ENCODE measurements around the gene SLC35F1. TPM values are rescaled to one million over a fixed set of nuclear protein-coding genes. Genes with fewer than 3 reads are reported as not detected.

Gene SLC35F1
- total RNA-seq, 1 donor from 2014 or later, result not detected

GRCh38 chr6:117928833-117929232 lies 21.8 kb downstream of the SLC35F1 start:
- DNase-seq (ENCODE audit: low spot score in 2 of 2), result no peak
- no peaks in the 10 kb centered on the region for H3K9me3 ChIP-seq
- H3K4me1 ChIP-seq, result no peaks in the 10 kb centered on the region
- H3K27me3 ChIP-seq, result no peaks in the 10 kb centered on the region
- H3K36me3 ChIP-seq, result no peaks in the 10 kb centered on the region
- TF ChIP-seq, protein P1, sequence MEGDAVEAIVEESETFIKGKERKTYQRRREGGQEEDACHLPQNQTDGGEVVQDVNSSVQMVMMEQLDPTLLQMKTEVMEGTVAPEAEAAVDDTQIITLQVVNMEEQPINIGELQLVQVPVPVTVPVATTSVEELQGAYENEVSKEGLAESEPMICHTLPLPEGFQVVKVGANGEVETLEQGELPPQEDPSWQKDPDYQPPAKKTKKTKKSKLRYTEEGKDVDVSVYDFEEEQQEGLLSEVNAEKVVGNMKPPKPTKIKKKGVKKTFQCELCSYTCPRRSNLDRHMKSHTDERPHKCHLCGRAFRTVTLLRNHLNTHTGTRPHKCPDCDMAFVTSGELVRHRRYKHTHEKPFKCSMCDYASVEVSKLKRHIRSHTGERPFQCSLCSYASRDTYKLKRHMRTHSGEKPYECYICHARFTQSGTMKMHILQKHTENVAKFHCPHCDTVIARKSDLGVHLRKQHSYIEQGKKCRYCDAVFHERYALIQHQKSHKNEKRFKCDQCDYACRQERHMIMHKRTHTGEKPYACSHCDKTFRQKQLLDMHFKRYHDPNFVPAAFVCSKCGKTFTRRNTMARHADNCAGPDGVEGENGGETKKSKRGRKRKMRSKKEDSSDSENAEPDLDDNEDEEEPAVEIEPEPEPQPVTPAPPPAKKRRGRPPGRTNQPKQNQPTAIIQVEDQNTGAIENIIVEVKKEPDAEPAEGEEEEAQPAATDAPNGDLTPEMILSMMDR (IDR thresholded peaks at IDR 0.05), result no peak
- no peak overlapping the region for H3K4me3 ChIP-seq
- intact Hi-C loops (cut with DNase I), result no loop called here
- H3K27ac ChIP-seq, result no peak overlapping the region

- DNase-seq (ENCODE audit: low spot score in 2 of 2), result no peak
- intact Hi-C loops (cut with DNase I), result no loop called here
- no peaks in the 10 kb centered on the region for H3K4me1 ChIP-seq
- H3K9me3 ChIP-seq, result no peaks in the 10 kb centered on the region
- H3K36me3 ChIP-seq, result no peaks in the 10 kb centered on the region
- TF ChIP-seq, protein P1 (IDR thresholded peaks at IDR 0.05), result no peak
- no peak overlapping the region for H3K4me3 ChIP-seq
- no peaks in the 10 kb centered on the region for H3K27me3 ChIP-seq
- H3K27ac ChIP-seq, result no peak overlapping the region
Measured at GRCh38 chr6:117929501-117929900, 22.4 kb downstream of the SLC35F1 start.

DNA sequence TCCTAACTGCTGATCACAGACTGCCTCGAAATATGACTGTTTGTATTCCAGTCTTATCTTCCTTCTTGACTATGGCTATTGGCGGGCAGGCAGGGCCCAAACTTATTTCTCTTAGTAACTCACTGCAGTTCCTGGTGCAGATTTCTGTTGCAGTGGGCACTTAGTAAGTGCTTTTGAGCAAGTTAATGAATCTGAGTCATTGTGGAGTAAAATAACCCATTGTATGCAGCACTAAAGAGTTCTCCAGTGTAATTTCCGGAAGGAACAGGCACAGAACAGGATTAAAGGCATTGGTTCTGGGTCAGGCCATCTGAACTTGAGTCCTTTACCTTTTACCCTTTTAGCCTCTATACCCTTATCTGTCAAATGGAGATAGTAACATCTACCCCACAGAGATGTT lies 23.6 kb downstream of the SLC35F1 start:
- DNase-seq (ENCODE audit: low spot score in 2 of 2), result no peak
- TF ChIP-seq, protein P1 (IDR thresholded peaks at IDR 0.05), result no peak
- intact Hi-C loops (cut with DNase I), result no loop called here
- Histone ChIP-seq H3K36me3 (no peaks in the 10 kb centered on the region), H3K4me1 (no peaks in the 10 kb centered on the region), H3K27ac (no peak overlapping the region), H3K4me3 (no peak overlapping the region), H3K9me3 (no peaks in the 10 kb centered on the region), H3K27me3 (no peaks in the 10 kb centered on the region)

GRCh38 chr6:117932001-117932400 lies 24.9 kb downstream of the SLC35F1 start:
- Histone ChIP-seq H3K4me3 (no peak overlapping the region), H3K4me1 (no peaks in the 10 kb centered on the region), H3K27ac (no peak overlapping the region), H3K9me3 (no peaks in the 10 kb centered on the region), H3K27me3 (no peaks in the 10 kb centered on the region), H3K36me3 (no peaks in the 10 kb centered on the region)
- TF ChIP-seq, protein P1 (IDR thresholded peaks at IDR 0.05), result no peak
- DNase-seq (ENCODE audit: low spot score in 2 of 2), result no peak
- intact Hi-C loops (cut with DNase I), result no loop called here

DNA sequence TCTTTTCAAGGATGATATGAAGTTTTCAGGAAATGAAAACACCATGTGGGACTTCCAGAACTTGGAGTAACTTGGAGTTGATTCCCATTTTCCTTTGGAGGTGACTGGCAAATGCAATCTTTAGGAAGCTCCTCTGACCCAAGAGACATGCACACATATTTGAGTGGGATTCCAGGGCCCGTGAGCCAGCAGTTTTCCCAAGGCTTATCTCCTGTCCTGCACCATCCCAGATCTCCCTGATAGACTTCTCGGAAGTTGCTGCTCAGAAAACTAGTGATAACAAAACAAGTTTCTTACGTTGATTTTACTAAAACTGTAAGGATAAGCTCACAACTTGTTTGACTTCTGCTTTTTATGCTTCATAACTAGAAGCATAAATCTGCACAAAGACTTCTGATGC lies 25.6 kb downstream of the SLC35F1 start:
- DNase-seq (ENCODE audit: low spot score in 2 of 2), result no peak
- Histone ChIP-seq H3K27me3 (no peaks in the 10 kb centered on the region), H3K27ac (no peak overlapping the region), H3K9me3 (no peaks in the 10 kb centered on the region), H3K4me3 (no peak overlapping the region), H3K36me3 (no peaks in the 10 kb centered on the region), H3K4me1 (no peaks in the 10 kb centered on the region)
- TF ChIP-seq, protein P1 (IDR thresholded peaks at IDR 0.05), result no peak
- intact Hi-C loops (cut with DNase I), result no loop called here

DNA sequence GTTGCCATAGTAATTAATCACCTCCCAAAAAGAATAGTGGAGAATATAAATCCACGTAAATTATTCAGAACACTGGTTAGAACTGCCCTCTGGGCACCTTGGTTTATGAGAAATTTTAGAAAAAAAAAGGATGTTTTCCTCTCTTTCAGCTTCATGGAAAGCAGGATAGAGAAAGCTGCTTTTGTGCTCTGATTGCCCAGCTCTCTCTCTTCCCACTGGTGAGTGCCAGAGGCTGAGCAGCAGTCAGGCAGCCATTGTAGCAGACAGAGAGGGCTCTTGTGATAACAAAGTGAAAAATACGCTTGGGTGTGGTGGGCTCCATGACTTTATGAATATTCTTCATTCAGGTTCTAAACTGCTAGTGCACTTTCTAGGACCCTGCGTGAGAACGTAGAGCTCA lies 26.4 kb downstream of the SLC35F1 start:
- TF ChIP-seq, protein P1 (IDR thresholded peaks at IDR 0.05), result no peak
- H3K4me3 ChIP-seq, result no peak overlapping the region
- no peaks in the 10 kb centered on the region for H3K36me3 ChIP-seq
- no peak overlapping the region for H3K27ac ChIP-seq
- no peak for DNase-seq (ENCODE audit: low spot score in 2 of 2)
- intact Hi-C loops (cut with DNase I), result no loop called here
- no peaks in the 10 kb centered on the region for H3K9me3 ChIP-seq
- no peaks in the 10 kb centered on the region for H3K4me1 ChIP-seq
- no peaks in the 10 kb centered on the region for H3K27me3 ChIP-seq
